ENCODE measurements around the gene SSUH2. TPM values are rescaled to one million over a fixed set of nuclear protein-coding genes. Genes with fewer than 3 reads are reported as not detected.

SSUH2 gene
- total and polyA plus RNA-seq, 2 of the 4 experiments (the other 2 are of a cell fraction), result 0.10 TPM; not detected in 1

DNA sequence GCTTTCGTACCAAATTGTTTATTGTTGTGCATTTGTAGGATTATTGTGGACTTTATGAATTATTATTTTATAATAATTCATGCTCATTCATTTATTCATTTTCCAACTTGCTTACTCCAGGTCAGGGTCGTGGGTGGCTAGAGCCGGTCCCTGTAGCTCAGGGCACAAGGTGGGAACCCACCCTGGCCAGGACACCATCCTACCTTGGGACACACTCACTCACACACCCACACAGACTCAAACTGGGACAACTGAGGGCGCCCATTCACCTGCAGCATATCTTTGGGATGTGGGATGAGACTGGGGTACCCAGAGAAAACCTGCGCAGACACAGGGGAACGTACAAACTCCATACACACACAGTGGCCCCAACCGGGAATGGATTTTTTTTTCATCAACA, 40.6 kb downstream of the SSUH2 start:
- intact Hi-C loops (cut with micrococcal nuclease) (no loop called here), in situ Hi-C loops (cut with MboI; ENCODE audit: low sequenced_read_pairs) (no loop called here), dilution Hi-C loops (cut with HindIII; ENCODE audit: low sequenced_read_pairs, unreplicated experiment) (no loop called here)
- Histone ChIP-seq H3K4me2 (ENCODE audit: low read depth, low read length) (no peak overlapping the region), H3K4me1 (ENCODE audit: control insufficient read depth, insufficient read depth, low read length) (peaks cover 7% of the 10 kb centered on the region), H4K5ac (ENCODE audit: low read depth, low read length) (no peak overlapping the region), H3K36me3 (ENCODE audit: control insufficient read depth, insufficient read depth, low read length) (no peaks in the 10 kb centered on the region), H2BK120ac (ENCODE audit: low read depth, low read length) (no peak overlapping the region), H2AK5ac (ENCODE audit: low read depth, low read length) (no peak overlapping the region), H3K23ac (ENCODE audit: low read depth, low read length) (no peak overlapping the region), H2BK5ac (ENCODE audit: low read depth, low read length, poor library complexity, severe bottlenecking) (no peak overlapping the region), H2BK15ac (ENCODE audit: low read depth, low read length) (peak overlapping the region; percentile 61; the same call in 1 of the 3 replicates), H2AFZ (replicated peaks; ENCODE audit: low read length, poor library complexity) (peak overlapping the region; percentile 58), H4K91ac (ENCODE audit: insufficient read depth, low read depth, low read length) (no peak overlapping the region), H3K14ac (replicated peaks; ENCODE audit: low read depth, low read length) (no peak overlapping the region), H3K9ac (ENCODE audit: low read depth, low read length) (no peak overlapping the region), H2BK20ac (ENCODE audit: low read depth, low read length) (no peak overlapping the region), H4K8ac (ENCODE audit: low read depth in 2 of 2, low read length in 2 of 2) (no peak overlapping the region), H2AK9ac (replicated peaks; ENCODE audit: low read depth, low read length, poor library complexity) (no peak overlapping the region), H3K4me3 (ENCODE audit: insufficient read depth, low read depth, low read length) (no peak overlapping the region), H3K79me1 (ENCODE audit: low read depth in 1 of 2, low read length in 2 of 2) (no peaks in the 10 kb centered on the region), H3K27me3 (ENCODE audit: control insufficient read depth, insufficient read depth, low read length) (no peaks in the 10 kb centered on the region), H3K18ac (ENCODE audit: low read depth, low read length) (no peak overlapping the region), H4K20me1 (ENCODE audit: insufficient read depth, low read length) (no peaks in the 10 kb centered on the region; the same call in 1 of the 2 replicates), H3K9me1 (ENCODE audit: insufficient read depth, low read length) (no peaks in the 10 kb centered on the region; the same call in 1 of the 2 replicates), H3K56ac (ENCODE audit: extremely low read depth, insufficient read depth, low read length) (no peak overlapping the region), H3K27ac (ENCODE audit: insufficient read depth, low read length) (no peak overlapping the region), H3K9me3 (ENCODE audit: control insufficient read depth, insufficient read depth, low read length) (no peaks in the 10 kb centered on the region), H3K4ac (ENCODE audit: low read depth, low read length) (no peak overlapping the region)
- ChIA-PET POLR2A (ENCODE audit: unreplicated experiment) (no interaction called here), CTCF (no interaction called here)
- ATAC-seq (ENCODE audit: low read depth), result no peak
- no peak for TF ChIP-seq POLR2A (IDR thresholded peaks at IDR 0.05; ENCODE audit: low read depth, low read length)
- no peak for TF ChIP-seq BHLHE40 (IDR thresholded peaks at IDR 0.05; ENCODE audit: low read depth, low read length)
- TF ChIP-seq MAZ (IDR thresholded peaks at IDR 0.05; ENCODE audit: borderline replicate concordance, low read depth, low read length), result no peak
- no peak for TF ChIP-seq MAFK (IDR thresholded peaks at IDR 0.05; ENCODE audit: low read depth, low read length)
- TF ChIP-seq, protein P1, sequence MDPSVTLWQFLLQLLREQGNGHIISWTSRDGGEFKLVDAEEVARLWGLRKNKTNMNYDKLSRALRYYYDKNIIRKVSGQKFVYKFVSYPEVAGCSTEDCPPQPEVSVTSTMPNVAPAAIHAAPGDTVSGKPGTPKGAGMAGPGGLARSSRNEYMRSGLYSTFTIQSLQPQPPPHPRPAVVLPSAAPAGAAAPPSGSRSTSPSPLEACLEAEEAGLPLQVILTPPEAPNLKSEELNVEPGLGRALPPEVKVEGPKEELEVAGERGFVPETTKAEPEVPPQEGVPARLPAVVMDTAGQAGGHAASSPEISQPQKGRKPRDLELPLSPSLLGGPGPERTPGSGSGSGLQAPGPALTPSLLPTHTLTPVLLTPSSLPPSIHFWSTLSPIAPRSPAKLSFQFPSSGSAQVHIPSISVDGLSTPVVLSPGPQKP (IDR thresholded peaks at IDR 0.05; ENCODE audit: borderline replicate concordance, low read depth, low read length), result no peak
- TF ChIP-seq SMC3 (IDR thresholded peaks at IDR 0.05; ENCODE audit: low read depth, low read length), result no peak
- TF ChIP-seq, protein P2, sequence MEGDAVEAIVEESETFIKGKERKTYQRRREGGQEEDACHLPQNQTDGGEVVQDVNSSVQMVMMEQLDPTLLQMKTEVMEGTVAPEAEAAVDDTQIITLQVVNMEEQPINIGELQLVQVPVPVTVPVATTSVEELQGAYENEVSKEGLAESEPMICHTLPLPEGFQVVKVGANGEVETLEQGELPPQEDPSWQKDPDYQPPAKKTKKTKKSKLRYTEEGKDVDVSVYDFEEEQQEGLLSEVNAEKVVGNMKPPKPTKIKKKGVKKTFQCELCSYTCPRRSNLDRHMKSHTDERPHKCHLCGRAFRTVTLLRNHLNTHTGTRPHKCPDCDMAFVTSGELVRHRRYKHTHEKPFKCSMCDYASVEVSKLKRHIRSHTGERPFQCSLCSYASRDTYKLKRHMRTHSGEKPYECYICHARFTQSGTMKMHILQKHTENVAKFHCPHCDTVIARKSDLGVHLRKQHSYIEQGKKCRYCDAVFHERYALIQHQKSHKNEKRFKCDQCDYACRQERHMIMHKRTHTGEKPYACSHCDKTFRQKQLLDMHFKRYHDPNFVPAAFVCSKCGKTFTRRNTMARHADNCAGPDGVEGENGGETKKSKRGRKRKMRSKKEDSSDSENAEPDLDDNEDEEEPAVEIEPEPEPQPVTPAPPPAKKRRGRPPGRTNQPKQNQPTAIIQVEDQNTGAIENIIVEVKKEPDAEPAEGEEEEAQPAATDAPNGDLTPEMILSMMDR (conservative IDR thresholded peaks at IDR 0.05; ENCODE audit: low read depth, low read length), result no peak
- TF ChIP-seq, protein P3, sequence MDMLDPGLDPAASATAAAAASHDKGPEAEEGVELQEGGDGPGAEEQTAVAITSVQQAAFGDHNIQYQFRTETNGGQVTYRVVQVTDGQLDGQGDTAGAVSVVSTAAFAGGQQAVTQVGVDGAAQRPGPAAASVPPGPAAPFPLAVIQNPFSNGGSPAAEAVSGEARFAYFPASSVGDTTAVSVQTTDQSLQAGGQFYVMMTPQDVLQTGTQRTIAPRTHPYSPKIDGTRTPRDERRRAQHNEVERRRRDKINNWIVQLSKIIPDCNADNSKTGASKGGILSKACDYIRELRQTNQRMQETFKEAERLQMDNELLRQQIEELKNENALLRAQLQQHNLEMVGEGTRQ (IDR thresholded peaks at IDR 0.05; ENCODE audit: low read depth, low read length), result no peak
- TF ChIP-seq FOS (IDR thresholded peaks at IDR 0.05; ENCODE audit: low read depth, low read length), result no peak
- no peak for TF ChIP-seq RFX5 (IDR thresholded peaks at IDR 0.05; ENCODE audit: low read depth, low read length)
- TF ChIP-seq RCOR1 (IDR thresholded peaks at IDR 0.05; ENCODE audit: insufficient replicate concordance, low read length), result no peak
- TF ChIP-seq NFE2L2 (IDR thresholded peaks at IDR 0.05; ENCODE audit: low read depth, low read length), result no peak
- no peak for TF ChIP-seq MXI1 (IDR thresholded peaks at IDR 0.05; ENCODE audit: borderline replicate concordance, low read depth, low read length)
- no peak for TF ChIP-seq CHD1 (IDR thresholded peaks at IDR 0.05; ENCODE audit: low read depth, low read length)
- 100% methylated on average over 2 of the region's 7 CpGs; no CpG with 5 or more reads in 1 of the 2 experiments for WGBS, 2 experiments (ENCODE audit: extremely low coverage in 2 of 2, insufficient read length in 1 of 2)
- no peak for DNase-seq
- BruUV-seq (replicated peaks), result no TSS peak
